Effector memory CD4-positive, alpha-beta T cell (primary cell): ENCODE data around the gene ONECUT2.

ENCODE experiments used
- DNase-seq, 3 donors: peaks; one replicate each; pipeline ENCODE4 v3.0.0-alpha.2; 2020
- H3K27ac ChIP-seq: 2 replicates; pipeline ENCODE4 v1.7.0; 2013; ENCODE audit warnings: mild to moderate bottlenecking, low read length, moderate library complexity; ENCODE audit not compliant: insufficient read depth, poor library complexity, severe bottlenecking
- H3K27me3 ChIP-seq: replicated peaks from 2 replicates; pipeline ENCODE4 v1.7.0; 2013; ENCODE audit warnings: mild to moderate bottlenecking, low read length; ENCODE audit not compliant: insufficient read depth, control insufficient read depth, poor library complexity, severe bottlenecking
- H3K36me3 ChIP-seq: 2 replicates; pipeline ENCODE4 v1.7.0; 2013; ENCODE audit warnings: mild to moderate bottlenecking, low read length, moderate library complexity; ENCODE audit not compliant: control insufficient read depth, insufficient read depth
- H3K4me1 ChIP-seq: 2 replicates; pipeline ENCODE4 v1.7.0; 2013; ENCODE audit warnings: low read length, mild to moderate bottlenecking; ENCODE audit not compliant: control insufficient read depth, insufficient read depth, poor library complexity, severe bottlenecking
- H3K4me3 ChIP-seq: 2 replicates; pipeline ENCODE4 v1.7.0; 2013; ENCODE audit warnings: low read length, low read depth, mild to moderate bottlenecking; ENCODE audit not compliant: insufficient read depth, poor library complexity, severe bottlenecking
- H3K9me3 ChIP-seq: 2 replicates; pipeline ENCODE4 v1.7.0; 2013; ENCODE audit warnings: mild to moderate bottlenecking, low read length, moderate library complexity; ENCODE audit not compliant: control insufficient read depth

The ONECUT2 gene

DNA sequence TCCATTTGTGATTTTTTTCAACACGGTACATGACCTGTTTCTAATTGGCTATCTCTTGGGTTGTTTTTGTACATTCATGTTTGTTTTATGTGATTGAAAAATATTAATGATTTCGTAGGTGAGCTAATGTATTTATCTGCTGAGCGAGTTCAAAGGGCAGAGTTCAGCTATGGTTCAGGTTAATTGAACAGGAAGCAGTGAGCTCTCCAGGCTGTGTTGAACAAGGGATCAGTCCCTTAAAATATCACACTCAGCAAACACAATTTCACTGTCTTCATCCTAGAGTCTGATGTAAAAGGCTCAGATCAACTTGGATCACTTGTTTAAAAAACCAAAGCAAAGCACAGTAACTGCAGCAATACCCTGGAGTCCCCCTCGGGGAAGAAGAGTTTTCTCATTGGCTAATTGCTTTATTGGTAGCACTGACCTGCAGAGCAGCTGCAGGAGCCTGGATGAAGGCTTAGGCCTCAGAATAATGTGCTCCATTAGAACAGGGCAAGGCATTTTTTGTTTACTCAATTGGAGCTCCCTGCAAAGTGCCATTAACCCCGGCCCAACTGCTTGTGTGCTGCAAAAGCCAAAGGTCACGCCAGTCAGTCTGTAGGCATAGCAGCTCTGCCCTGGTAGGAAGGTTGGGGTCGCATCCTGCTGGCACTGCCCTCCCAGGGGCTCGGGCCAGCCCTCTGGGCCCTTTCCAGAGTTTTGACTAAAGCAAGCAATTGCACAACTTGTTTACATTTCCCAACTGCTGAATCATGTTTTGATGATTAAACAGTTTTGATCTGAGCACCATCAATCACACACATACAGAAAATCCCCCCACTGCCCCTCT is 10.5 kb downstream of the ONECUT2 start:
- Histone ChIP-seq H3K27ac (no peak overlapping the region), H3K36me3 (no peaks in the 10 kb centered on the region), H3K9me3 (no peaks in the 10 kb centered on the region), H3K27me3 (peaks cover 23% of the 10 kb centered on the region), H3K4me1 (no peaks in the 10 kb centered on the region), H3K4me3 (no peak overlapping the region)
- no peak for DNase-seq

DNA sequence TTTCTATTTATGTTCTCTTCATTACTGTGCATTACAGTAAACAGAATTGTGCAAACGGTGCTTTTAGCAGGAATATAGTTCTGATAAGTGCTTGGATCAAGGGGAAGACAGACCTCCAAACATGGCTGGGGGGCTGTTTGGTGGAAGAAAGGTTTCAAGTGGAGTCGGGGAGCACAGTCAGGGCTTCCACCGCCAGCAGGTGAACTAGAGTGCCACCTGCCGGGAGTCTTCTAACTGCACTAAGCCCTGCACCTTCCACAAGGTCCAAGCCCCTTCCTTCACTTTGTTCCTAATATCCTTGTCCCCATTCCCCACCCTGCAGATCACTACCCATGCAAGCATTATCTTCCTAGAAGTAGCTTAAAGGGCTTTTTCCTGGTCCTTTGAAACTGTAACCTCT is 11.1 kb downstream of the ONECUT2 start:
- no peak for DNase-seq

DNA sequence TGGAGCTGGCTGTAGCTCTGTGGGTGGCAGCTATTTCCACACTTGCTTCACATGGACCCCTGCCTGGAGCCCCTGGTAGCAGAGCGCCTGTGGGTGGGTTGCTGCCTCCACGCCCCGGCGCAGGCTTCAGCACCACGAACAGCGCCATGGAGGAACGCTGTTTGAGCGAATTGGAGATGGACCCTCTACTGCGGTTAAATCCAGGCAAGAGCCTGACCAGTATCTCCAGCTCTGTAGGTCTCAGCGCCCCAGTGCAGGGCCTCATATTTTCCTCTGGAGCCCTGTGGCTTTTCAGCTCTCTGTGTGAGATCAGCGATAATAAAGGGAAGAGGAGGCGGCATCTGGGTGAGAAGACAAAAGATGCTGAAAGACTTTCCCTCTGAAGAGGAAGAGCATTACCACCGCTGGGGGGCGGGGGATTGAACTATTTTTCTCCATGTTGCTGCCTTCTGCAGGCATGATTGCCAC is 12.0 kb downstream of the ONECUT2 start:
- H3K36me3 ChIP-seq: no peaks in the 10 kb centered on the region
- H3K4me1 ChIP-seq: no peaks in the 10 kb centered on the region
- no peak for DNase-seq
- no peak overlapping the region for H3K27ac ChIP-seq
- H3K9me3 ChIP-seq: no peaks in the 10 kb centered on the region
- H3K4me3 ChIP-seq: no peak overlapping the region
- H3K27me3 ChIP-seq: peaks cover 10% of the 10 kb centered on the region

More for the DNA sequence above, 11.1 kb downstream of the ONECUT2 start:
- no peaks in the 10 kb centered on the region for H3K9me3 ChIP-seq
- no peak overlapping the region for H3K27ac ChIP-seq
- peaks cover 19% of the 10 kb centered on the region for H3K27me3 ChIP-seq
- no peaks in the 10 kb centered on the region for H3K36me3 ChIP-seq
- H3K4me1 ChIP-seq: no peaks in the 10 kb centered on the region
- no peak overlapping the region for H3K4me3 ChIP-seq

DNA sequence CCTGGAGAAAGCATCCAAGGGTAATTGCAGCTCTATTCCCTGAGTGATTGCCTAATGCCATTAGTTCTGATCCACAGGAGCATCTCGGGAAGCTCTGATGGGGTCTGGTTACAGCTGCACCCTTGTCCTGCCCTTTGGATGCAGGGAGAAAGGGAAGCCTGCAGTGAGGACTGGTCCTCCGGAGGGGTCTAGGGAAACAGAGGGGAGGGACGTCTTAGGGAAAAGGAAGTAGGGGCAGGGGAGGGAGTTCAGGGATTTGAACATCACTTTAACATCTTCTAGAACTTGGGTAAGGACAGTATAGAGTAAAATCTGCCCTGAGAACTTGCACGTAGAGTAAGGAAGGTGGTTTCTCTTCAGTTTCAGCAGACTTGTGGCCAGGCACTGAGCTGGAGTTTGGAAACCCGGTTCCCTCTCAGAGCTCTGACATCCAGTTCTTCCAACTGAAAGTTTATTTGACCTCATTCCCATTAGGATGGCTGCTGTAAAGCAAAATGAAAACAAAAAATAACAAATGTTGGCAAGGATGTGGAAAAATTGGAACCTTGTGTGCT is 20.5 kb downstream of the ONECUT2 start:
- Histone ChIP-seq H3K4me3 (no peak overlapping the region), H3K9me3 (no peaks in the 10 kb centered on the region), H3K27ac (no peak overlapping the region), H3K27me3 (peaks cover 2% of the 10 kb centered on the region), H3K4me1 (no peaks in the 10 kb centered on the region), H3K36me3 (no peaks in the 10 kb centered on the region)
- DNase-seq: no peak

DNA sequence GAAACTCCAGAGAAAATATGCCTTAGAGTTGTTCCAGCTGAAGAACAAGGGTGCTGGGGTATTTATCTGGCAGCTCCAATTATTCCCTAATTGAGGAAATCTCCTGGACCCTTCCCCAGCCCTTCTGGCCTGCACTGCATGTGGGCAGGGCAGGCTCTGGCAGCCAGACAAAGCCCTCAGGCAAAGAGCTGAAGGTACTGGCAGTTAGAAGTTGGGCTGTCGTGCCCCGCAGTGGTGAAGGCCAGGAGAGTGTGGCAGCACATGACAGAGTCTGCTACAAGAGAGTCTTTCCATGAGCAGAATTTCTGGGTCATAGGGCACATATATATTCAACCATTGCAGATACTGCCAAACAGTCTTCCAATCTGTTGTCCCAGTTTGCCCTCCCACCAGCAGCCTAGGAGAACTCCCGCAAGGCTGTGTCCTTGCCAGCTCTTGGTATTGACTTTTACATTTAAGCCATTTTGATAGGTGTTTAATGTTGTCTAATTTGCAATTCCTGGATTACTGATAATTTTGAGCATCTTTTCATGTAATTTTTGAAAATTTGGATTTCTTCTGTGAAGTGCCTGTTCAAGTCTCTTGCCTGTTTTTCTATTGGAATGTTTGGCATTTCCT is 26.6 kb downstream of the ONECUT2 start:
- no peak for DNase-seq
- no peaks in the 10 kb centered on the region for H3K4me1 ChIP-seq
- no peak overlapping the region for H3K4me3 ChIP-seq
- no peak overlapping the region for H3K27ac ChIP-seq
- H3K9me3 ChIP-seq: no peaks in the 10 kb centered on the region
- no peaks in the 10 kb centered on the region for H3K27me3 ChIP-seq
- no peaks in the 10 kb centered on the region for H3K36me3 ChIP-seq

DNA sequence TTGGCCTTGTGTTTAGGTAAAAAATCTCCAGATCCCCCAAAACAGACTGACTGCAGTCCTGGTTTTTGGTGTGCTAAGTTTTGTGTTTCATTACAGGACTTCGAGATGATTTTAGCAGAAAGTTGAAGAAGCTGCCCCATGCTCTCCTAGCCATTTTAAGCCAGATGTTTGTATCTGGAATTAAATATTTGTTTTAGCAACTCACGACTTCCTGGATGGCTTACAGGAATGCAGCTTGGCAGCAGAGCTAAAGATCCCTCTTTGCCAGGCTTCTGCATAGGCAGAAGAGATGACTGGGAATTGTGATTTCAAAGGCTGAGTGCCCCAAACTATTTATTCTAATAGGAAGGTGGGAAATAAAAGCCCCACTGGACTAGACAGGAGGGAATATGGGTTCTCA is 31.1 kb downstream of the ONECUT2 start:
- Histone ChIP-seq H3K36me3 (no peaks in the 10 kb centered on the region), H3K9me3 (no peaks in the 10 kb centered on the region), H3K27ac (no peak overlapping the region), H3K4me1 (no peaks in the 10 kb centered on the region), H3K27me3 (no peaks in the 10 kb centered on the region), H3K4me3 (no peak overlapping the region)
- no peak for DNase-seq

DNA sequence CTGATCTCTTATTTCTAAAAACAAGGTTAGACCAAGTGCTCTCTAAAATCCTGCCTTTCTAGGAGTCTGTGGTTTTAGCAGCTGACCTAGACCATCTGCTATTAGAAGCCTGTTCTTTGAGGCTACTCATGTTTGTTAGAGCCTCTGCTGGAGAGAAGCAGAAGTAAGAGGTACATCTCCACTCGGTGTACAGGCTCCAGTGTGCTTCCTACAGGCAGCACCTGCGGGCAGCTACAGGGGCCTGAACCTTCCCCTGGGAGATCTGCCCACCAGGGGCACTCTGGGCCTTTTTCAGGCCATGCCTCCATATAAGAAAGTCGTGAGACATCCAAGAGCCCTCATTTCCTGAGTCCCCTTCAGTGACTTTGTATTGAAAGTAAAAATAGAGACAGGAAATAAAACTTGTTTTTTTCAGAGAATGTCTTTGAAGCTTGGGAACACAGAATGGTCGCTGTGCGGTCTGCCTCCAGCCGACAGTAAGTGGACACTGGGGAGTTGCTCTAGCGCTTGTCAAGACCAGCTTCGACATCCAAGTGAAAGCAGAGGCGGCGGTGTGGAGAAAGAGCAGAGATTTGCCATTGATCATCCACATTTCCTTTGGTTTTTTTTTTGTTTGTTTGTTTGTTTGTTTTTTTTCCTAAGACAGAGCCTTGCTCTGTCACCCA is 31.7 kb downstream of the ONECUT2 start:
- Histone ChIP-seq H3K36me3 (no peaks in the 10 kb centered on the region), H3K9me3 (no peaks in the 10 kb centered on the region), H3K4me1 (no peaks in the 10 kb centered on the region), H3K27me3 (no peaks in the 10 kb centered on the region), H3K4me3 (no peak overlapping the region), H3K27ac (no peak overlapping the region)
- no peak for DNase-seq

DNA sequence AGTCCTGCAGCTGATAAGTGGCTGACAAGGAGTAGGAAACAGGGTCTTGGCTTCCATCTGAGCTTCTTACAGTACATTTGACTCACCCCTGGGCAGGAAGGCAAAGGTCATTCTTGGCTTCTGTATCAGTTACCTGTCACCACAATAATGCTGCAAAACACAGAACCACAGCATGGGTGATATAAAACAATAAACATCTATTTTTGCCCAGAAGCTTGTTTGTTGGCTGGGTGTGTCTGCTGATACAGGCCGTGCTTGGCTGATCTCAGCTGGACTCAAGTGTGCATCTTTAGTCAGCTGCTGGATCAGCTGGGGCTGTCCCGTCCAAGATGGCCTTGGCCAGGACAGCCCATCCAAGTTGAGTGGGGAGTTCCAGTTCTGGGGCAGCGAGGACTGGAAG is 34.7 kb downstream of the ONECUT2 start:
- Histone ChIP-seq H3K4me3 (no peak overlapping the region), H3K36me3 (no peaks in the 10 kb centered on the region), H3K27ac (no peak overlapping the region), H3K9me3 (no peaks in the 10 kb centered on the region), H3K4me1 (no peaks in the 10 kb centered on the region), H3K27me3 (no peaks in the 10 kb centered on the region)
- DNase-seq: no peak

DNA sequence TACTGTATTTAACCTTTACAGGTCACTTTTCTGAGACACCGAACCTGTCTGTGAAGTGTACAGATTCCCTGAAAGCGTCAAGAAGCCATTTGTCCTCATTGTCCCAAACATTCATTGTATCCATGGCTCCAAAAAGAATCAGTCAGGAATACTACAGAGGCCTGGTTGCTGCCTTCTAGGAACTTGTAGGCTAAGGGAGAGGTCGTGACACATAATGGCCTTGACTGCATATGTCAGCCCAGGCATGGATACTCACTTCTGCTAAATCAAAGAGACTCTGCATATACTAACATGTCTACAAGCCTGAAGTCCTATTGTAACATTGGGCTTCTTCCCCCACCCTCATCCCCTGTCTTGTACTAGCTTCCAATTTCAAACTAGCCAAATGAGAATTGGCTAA is 40.2 kb downstream of the ONECUT2 start:
- H3K4me3 ChIP-seq: no peak overlapping the region
- no peaks in the 10 kb centered on the region for H3K27me3 ChIP-seq
- H3K4me1 ChIP-seq: no peaks in the 10 kb centered on the region
- no peaks in the 10 kb centered on the region for H3K9me3 ChIP-seq
- H3K36me3 ChIP-seq: no peaks in the 10 kb centered on the region
- DNase-seq: no peak
- no peak overlapping the region for H3K27ac ChIP-seq

DNA sequence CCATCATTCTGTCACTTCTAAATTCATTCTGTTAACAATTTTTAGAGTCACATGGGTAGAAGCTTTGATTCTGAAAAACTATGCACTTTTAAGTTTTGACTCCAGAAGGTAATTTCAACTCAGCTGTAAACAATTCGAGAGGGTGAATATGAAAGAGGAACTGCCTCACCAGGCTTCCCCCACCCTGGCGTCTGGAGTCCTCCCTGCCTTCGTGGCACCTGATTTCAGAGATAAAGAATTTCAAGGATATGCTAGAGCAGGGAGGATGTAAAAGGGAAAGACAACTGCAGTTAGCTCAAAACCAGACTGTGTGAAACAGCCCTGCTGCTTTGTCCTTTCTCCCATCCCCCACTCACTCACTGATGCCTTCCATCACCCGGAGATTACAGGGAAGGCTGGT is 40.7 kb downstream of the ONECUT2 start:
- H3K36me3 ChIP-seq: no peaks in the 10 kb centered on the region

More for the DNA sequence above, 40.7 kb downstream of the ONECUT2 start:
- DNase-seq: no peak
- no peaks in the 10 kb centered on the region for H3K27me3 ChIP-seq
- H3K27ac ChIP-seq: no peak overlapping the region
- no peak overlapping the region for H3K4me3 ChIP-seq
- H3K4me1 ChIP-seq: no peaks in the 10 kb centered on the region
- no peaks in the 10 kb centered on the region for H3K9me3 ChIP-seq
